HEK293T (cell line): ENCODE measurements around the gene KCNMA1.

Experiments used
- CTCF ChIA-PET: fragments of 350-600 bp; formaldehyde crosslinking; extraction: SDS; loops from one replicate; lab custom pipeline; 2021; ENCODE audit warnings: antibody characterized with exemption, inconsistent platforms; lab: Yijun Ruan, JAX
- POLR2A ChIA-PET: fragments of 350-600 bp; formaldehyde crosslinking; extraction: SDS; loops from one replicate; lab custom pipeline; 2020; ENCODE audit warnings: antibody characterized with exemption, inconsistent platforms; lab: Yijun Ruan, JAX
- DNase-seq: peaks from one replicate; pipeline ENCODE4 v3.0.0; 2012; ENCODE audit warnings: mixed read lengths; ENCODE audit errors: extremely low spot score
- ARNT ChIP-seq: fragments of 450-650 bp; IDR thresholded peaks from 2 replicates; pipeline ENCODE4 v1.6.1; 2017; ENCODE audit warnings: mild to moderate bottlenecking
- BHLHE40 ChIP-seq: fragments of 450-650 bp; IDR thresholded peaks from 2 replicates; pipeline ENCODE4 v1.6.1; 2016; ENCODE audit warnings: mild to moderate bottlenecking, moderate library complexity, borderline replicate concordance
- CTBP1 ChIP-seq: fragments of 450-650 bp; IDR thresholded peaks from 2 replicates; pipeline ENCODE4 v1.6.1; 2016; ENCODE audit warnings: borderline replicate concordance
- ELF4 ChIP-seq: fragments of 450-650 bp; IDR thresholded peaks from 2 replicates; pipeline ENCODE4 v1.6.1; 2017; ENCODE audit warnings: antibody characterized with exemption
- FOXA1 ChIP-seq: fragments of 450-650 bp; IDR thresholded peaks from 2 replicates; pipeline ENCODE4 v1.6.1; 2016; ENCODE audit warnings: mild to moderate bottlenecking
- FOXK2 ChIP-seq: fragments of 450-650 bp; IDR thresholded peaks from 2 replicates; pipeline ENCODE4 v1.6.1; 2016; ENCODE audit warnings: mild to moderate bottlenecking
- FOXM1 ChIP-seq: fragments of 450-650 bp; IDR thresholded peaks from 2 replicates; pipeline ENCODE4 v1.6.1; 2017; ENCODE audit warnings: mild to moderate bottlenecking, borderline replicate concordance
- HDGF ChIP-seq: fragments of 450-650 bp; IDR thresholded peaks from 2 replicates; pipeline ENCODE4 v1.6.1; 2017; ENCODE audit warnings: antibody characterized with exemption, borderline replicate concordance
- L3MBTL2 ChIP-seq: fragments of 450-650 bp; conservative IDR thresholded peaks from 2 replicates; pipeline ENCODE4 v1.6.1; 2016; ENCODE audit warnings: mild to moderate bottlenecking
- LEF1 ChIP-seq: fragments of 450-650 bp; IDR thresholded peaks from 2 replicates; pipeline ENCODE4 v1.6.1; 2017; ENCODE audit warnings: mild to moderate bottlenecking, borderline replicate concordance
- NFRKB ChIP-seq: fragments of 450-650 bp; IDR thresholded peaks from 2 replicates; pipeline ENCODE4 v1.6.1; 2016; ENCODE audit warnings: mild to moderate bottlenecking, moderate library complexity
- PKNOX1 ChIP-seq: fragments of 450-650 bp; IDR thresholded peaks from 2 replicates; pipeline ENCODE4 v1.6.1; 2016
- SP1 ChIP-seq: fragments of 450-650 bp; IDR thresholded peaks from 2 replicates; pipeline ENCODE4 v1.6.1; 2017
- SUZ12 ChIP-seq: fragments of 450-650 bp; IDR thresholded peaks from 2 replicates; pipeline ENCODE4 v1.6.1; 2016; ENCODE audit warnings: mild to moderate bottlenecking
- TARDBP ChIP-seq: fragments of 450-650 bp; IDR thresholded peaks from 2 replicates; pipeline ENCODE4 v1.6.1; 2016
- ZNF384 ChIP-seq: fragments of 450-650 bp; IDR thresholded peaks from 2 replicates; pipeline ENCODE4 v1.6.1; 2016

Gene KCNMA1

GRCh38 chr10:76991621-76992020 is 646.0 kb downstream of the KCNMA1 start:
- POLR2A ChIA-PET: no interaction called here
- CTCF ChIA-PET: interaction anchor here (1.3 kb wide), 1 partner anchor 120 kb away, joined by 3 read pairs; no protein-coding TSS in a partner anchor
- no peak for DNase-seq
- TF ChIP-seq ARNT (no peak), NFRKB (no peak), LEF1 (no peak)

GRCh38 chr10:76990561-76990960 is 647.0 kb downstream of the KCNMA1 start:
- TF ChIP-seq SP1 (no peak), FOXK2 (no peak), L3MBTL2 (no peak), HDGF (no peak), CTBP1 (no peak), FOXA1 (no peak), PKNOX1 (no peak), FOXM1 (no peak), TARDBP (no peak), NFRKB (no peak), ARNT (no peak), ZNF384 (no peak), LEF1 (no peak), SUZ12 (no peak), BHLHE40 (no peak), ELF4 (no peak)
- ChIA-PET CTCF (no interaction called here), POLR2A (no interaction called here)
- DNase-seq: no peak

GRCh38 chr10:76984559-76985443 is 652.8 kb downstream of the KCNMA1 start:
- ChIA-PET POLR2A (no interaction called here), CTCF (interaction anchor here (0.6 to 1.2 kb wide), 5 partner anchors 11 to 891 kb away, joined by 3 to 7 read pairs (median 3); no protein-coding TSS in a partner anchor)
- TF ChIP-seq SP1 (no peak), PKNOX1 (0 out of 2 replicates have a peak, but pooled peaks have one; percentile 5)
- peak; percentile 65 for DNase-seq

GRCh38 chr10:76983624-76984023 is 654.0 kb downstream of the KCNMA1 start:
- DNase-seq: no peak
- CTCF ChIA-PET: interaction anchor here (0.7 to 1.1 kb wide), 2 partner anchors 13 to 674 kb away, joined by 3 to 10 read pairs; no protein-coding TSS in a partner anchor
- POLR2A ChIA-PET: no interaction called here
- no peak for TF ChIP-seq ZNF384
- TF ChIP-seq ARNT: no peak
- TF ChIP-seq PKNOX1: no peak
- no peak for TF ChIP-seq NFRKB
- TF ChIP-seq FOXA1: no peak
- TF ChIP-seq FOXM1: no peak
- TF ChIP-seq FOXK2: no peak
- no peak for TF ChIP-seq LEF1
- no peak for TF ChIP-seq TARDBP
- no peak for TF ChIP-seq BHLHE40
- TF ChIP-seq SP1: no peak

- CTCF ChIA-PET: no interaction called here
- POLR2A ChIA-PET: no interaction called here
- TF ChIP-seq FOXA1 (no peak), CTBP1 (no peak), ZNF384 (no peak), SP1 (no peak), L3MBTL2 (no peak), FOXK2 (no peak), ELF4 (no peak), LEF1 (no peak), HDGF (no peak), PKNOX1 (no peak), FOXM1 (no peak), NFRKB (no peak)
- no peak for DNase-seq
Measured at GRCh38 chr10:76982671-76983070, 654.9 kb downstream of the KCNMA1 start.

- DNase-seq: no peak
- POLR2A ChIA-PET: no interaction called here
- TF ChIP-seq CTBP1 (no peak), NFRKB (no peak), FOXM1 (no peak)
- CTCF ChIA-PET: no interaction called here
Measured at GRCh38 chr10:76981251-76981650, 656.4 kb downstream of the KCNMA1 start.
